ENCODE measurements around the gene RGS2.

DNA sequence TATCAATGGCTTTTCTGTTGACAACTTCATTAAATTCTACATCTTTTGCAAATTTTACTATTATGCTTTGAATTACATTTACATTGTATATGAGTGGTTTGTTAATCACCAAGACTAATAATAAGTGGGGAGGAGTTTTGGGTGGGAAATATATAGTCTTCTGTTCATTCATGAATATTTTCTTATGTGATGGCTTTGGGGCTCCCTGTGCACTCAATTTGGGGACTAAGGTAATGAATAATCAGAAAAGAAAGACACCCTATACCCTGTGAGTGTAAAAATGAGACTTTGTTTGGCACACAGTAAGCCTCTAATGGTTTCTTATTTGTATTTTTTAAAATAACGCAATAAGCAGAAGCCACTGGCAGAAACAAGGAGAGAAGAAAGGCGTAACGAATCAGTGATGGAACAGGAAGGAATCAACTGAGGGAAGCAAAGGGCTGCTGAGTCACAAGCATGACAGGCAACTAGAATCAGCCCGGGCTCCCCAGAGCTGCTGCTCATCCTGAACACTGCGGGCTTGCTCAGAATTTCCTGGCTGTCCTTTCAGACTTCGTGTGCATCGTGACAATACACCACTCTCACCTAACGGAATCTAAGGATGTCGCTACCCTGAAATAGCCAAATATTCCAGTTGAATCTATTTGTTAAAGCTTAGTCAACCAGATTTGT, 20.8 kb upstream of the RGS2 start:
- TF ChIP-seq CTCF (IDR thresholded peaks at IDR 0.05) (no peak), EP300 (IDR thresholded peaks at IDR 0.05) (no peak), POLR2AphosphoS5 (IDR thresholded peaks at IDR 0.05) (peak in 2 of 4 donors; percentile 35 to 41), POLR2A (IDR thresholded peaks at IDR 0.05) (no peak)

All from sigmoid colon (tissue), 4 donors.